Fibroblast of the aortic adventitia (primary cell): ENCODE data around the gene SLC11A1. TPM values are rescaled to one million over a fixed set of nuclear protein-coding genes. Genes with fewer than 3 reads are reported as not detected.

Experiments used
- DNase-seq: peaks from one replicate; pipeline ENCODE4 v3.0.0-alpha.2; 2010; ENCODE audit warnings: low read depth
- H3K4me3 ChIP-seq: 2 replicates; pipeline ENCODE4 v1.5.1; 2011; ENCODE audit warnings: low read depth, mild to moderate bottlenecking, control low read depth, low read length, moderate library complexity
- CTCF ChIP-seq: IDR thresholded peaks from 2 replicates; pipeline ENCODE4 v1.5.1; 2011; ENCODE audit warnings: mild to moderate bottlenecking, low read length, control low read depth, inconsistent platforms; ENCODE audit not compliant: insufficient read depth
- total RNA-seq: library from RNA; depleted of rRNA; stranded (reverse); fragments of >200 nt; gene quantifications from 2 replicates; pipeline ENCODE4 v1.2.3, GENCODE V29; 2012; ENCODE audit warnings: low replicate concordance

The SLC11A1 gene
- total RNA-seq, 1 donor = 0.09 TPM

DNA sequence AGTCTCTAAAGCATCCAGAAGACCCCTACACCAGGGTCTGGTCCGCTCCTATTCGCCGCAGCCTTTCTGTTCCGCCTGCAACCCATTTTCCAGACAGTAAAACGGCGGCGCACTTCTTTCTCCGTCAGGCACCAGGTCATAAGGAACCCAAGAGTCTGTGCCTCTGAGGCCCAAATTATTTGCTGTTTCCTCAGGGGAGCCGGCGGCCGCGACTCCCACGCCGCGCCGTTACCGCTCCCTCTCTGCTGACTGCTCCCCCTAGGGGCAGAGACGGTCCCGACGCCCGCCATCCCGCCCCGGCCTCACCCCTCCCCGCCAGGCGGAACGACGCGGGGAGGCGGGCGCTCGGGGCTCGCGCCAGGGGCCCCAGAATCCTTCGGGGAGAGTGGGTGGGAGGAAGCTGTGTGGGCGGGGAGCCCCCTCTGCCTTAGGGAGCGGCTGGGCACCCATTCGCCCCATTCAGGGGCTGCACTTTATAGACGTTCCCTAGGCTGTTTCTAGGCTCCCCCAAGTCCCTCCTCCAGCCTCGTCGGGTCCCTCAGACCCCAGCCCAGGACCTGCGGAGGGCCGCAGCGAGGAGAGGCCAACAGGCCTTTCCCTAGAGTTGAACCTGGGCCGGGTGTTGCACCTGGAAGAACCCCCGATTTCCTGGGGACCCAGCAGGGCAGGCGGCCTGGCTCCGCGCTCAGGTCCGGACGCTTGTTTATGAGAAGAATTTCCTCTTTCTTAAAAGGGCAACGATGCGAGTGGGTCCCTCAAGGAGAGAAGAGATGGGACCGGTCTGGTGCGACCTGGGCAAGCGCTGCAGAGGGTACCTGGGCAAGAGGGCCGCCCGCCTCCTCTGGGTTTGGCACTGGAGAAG is 14.0 kb downstream of the SLC11A1 start:
- H3K4me3 ChIP-seq = peak overlapping the region; percentile 82
- DNase-seq = peak; percentile 98
- peak; percentile 73 for TF ChIP-seq CTCF

GRCh38 chr2:218396688-218397462 is 14.8 kb downstream of the SLC11A1 start:
- peak; percentile 44 for DNase-seq
- H3K4me3 ChIP-seq = peak overlapping the region; percentile 82
- TF ChIP-seq CTCF = no peak

GRCh38 chr2:218397463-218397819 is 15.4 kb downstream of the SLC11A1 start:
- TF ChIP-seq CTCF = no peak
- no peak for DNase-seq
- peak overlapping the region; percentile 82 for H3K4me3 ChIP-seq

DNA sequence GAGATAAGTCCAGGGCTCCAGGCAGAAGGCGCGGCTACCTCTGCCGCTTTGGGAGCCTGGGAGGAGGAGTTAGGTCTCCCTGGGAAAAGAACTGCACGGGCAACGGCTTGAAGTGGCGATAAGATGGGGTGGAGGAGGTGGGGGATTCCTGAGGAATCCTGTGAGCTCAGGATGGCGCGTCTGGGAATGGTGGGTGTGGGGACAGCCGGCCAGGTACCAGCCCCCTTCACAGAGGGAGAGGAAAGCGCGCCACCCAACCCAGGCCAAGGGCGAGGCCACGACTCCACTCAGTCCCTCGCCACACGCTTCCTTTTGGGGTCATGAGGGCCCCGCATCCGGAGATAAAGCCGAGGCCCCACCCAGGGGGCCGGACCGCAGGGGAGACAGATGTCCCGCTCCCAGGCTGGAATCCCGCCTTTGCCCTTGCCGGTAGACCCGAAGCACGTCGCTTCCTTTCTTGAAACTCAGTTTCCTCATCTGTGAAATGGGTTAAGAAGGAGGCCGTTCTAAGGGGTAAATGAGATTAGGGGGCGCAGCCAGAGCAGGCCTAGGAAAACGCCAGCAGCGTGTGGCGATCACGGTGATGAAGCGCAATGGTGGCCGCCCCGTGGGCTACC is 15.9 kb downstream of the SLC11A1 start:
- H3K4me3 ChIP-seq = peak overlapping the region; percentile 82
- DNase-seq = peak; percentile 85
- no peak for TF ChIP-seq CTCF

DNA sequence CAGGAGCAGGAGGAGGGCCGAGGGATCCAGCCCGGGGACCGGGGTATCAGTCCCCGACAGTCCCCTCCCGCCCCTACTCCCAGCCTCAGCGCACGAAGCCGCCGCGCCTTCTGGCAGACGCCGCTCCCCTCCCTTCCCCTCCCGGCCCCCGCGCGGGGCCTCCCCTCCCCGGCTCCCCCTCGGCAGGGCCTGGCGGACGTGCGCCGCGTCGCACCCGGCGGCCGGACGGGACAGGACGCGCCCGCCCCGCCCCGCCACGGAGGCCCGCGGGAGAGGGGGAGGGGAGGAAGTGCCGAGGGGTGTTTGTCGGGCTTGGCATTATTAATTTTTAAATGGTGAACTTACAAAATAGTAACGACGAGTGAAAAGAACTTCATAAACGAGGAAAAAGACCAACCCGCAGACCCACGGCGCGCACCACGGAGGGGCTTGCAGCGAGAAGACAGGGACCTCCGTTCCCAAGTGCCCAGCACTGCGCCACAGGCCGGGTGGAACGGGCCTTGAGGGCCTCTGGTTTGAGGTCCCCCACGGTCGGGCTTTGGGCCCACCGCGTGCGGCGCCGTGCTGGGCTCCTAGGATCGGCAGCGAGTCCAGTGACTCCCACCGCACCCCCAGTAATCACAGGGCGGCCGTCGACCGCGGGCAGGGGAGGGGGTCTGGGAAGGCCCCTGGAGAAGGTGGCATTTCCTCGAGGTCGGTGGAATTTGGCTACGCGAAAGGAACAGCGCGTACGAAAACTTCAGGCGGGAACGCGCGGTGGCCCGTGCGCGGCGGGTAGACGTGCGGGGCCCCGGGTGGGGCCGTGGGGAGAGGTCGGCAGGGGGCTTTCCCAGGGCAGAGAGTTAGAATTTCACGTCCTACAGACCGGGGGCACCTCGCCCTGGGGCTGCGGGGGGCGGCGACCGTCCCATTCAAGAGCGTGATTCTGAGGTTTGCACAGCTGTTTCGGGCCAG is 16.6 kb downstream of the SLC11A1 start:
- TF ChIP-seq CTCF = no peak
- peak; percentile 59 for DNase-seq
- peak overlapping the region; percentile 82 for H3K4me3 ChIP-seq
